ENCODE results near the gene PTPRN2.

DNA sequence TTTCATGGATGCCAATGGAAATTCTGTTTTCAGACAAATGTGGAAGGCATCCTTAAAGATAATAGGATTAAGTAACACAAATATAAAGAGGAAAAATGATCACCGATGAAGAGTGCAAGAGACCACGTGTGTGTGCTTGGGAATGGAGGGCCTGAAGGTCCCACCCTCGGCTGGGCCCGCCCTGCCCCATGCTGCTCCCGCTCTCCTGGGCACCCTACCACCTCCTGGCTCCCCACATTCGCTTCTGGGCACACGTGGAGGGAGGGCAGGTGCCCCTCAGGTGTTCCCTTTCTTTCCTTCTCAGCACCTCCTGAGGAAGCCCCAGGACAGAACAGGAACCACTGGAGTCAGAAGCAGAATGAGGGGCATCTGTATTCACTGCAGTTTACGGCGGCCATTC is 883.3 kb downstream of the PTPRN2 start:
- TF ChIP-seq, protein P1, sequence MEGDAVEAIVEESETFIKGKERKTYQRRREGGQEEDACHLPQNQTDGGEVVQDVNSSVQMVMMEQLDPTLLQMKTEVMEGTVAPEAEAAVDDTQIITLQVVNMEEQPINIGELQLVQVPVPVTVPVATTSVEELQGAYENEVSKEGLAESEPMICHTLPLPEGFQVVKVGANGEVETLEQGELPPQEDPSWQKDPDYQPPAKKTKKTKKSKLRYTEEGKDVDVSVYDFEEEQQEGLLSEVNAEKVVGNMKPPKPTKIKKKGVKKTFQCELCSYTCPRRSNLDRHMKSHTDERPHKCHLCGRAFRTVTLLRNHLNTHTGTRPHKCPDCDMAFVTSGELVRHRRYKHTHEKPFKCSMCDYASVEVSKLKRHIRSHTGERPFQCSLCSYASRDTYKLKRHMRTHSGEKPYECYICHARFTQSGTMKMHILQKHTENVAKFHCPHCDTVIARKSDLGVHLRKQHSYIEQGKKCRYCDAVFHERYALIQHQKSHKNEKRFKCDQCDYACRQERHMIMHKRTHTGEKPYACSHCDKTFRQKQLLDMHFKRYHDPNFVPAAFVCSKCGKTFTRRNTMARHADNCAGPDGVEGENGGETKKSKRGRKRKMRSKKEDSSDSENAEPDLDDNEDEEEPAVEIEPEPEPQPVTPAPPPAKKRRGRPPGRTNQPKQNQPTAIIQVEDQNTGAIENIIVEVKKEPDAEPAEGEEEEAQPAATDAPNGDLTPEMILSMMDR (conservative IDR thresholded peaks at IDR 0.05 in 1 of 2, IDR thresholded peaks at IDR 0.05 in 1 of 2; ENCODE audit: low read depth in 1 of 2, low read length in 2 of 2): no peak
- no peak for TF ChIP-seq EZH2 (IDR thresholded peaks at IDR 0.05; ENCODE audit: low read length, missing control alignments)

Data from fibroblast of lung (primary cell).